WTC11 (cell line): ENCODE results near the gene ETV6. TPM values are rescaled to one million over a fixed set of nuclear protein-coding genes. Genes with fewer than 3 reads are reported as not detected.
A peak's percentile ranks its signal among the peaks of the same experiment; 100 is the strongest.

Experiments
- ATAC-seq: fragments of 200-7000 bp; cut with Tn5 transposase; 2 replicates; pipeline ENCODE4 v1.10.0; 2021; ENCODE audit warnings: mild to moderate bottlenecking, moderate library complexity
- CTCF ChIA-PET: fragments of 300-600 bp; sonication (Branson Sonifier 250); formaldehyde crosslinking; loops from one replicate; lab custom pipeline; 2021; ENCODE audit warnings: antibody characterized with exemption; lab: Charles Lee
- POLR2A ChIA-PET: fragments of 350-600 bp; sonication (Branson Sonifier 250); formaldehyde crosslinking; loops from one replicate; lab custom pipeline; 2021; ENCODE audit warnings: antibody characterized with exemption; lab: Charles Lee
- DNase-seq: peaks from one replicate; pipeline ENCODE4 v3.0.0; 2021; ENCODE audit warnings: low spot score
- H3K27ac Mint-ChIP-seq: 2 replicates; pipeline ENCODE4 v1.8.0; 2021; ENCODE audit warnings: mixed read lengths
- H3K27me3 Mint-ChIP-seq: 2 replicates; pipeline ENCODE4 v1.8.0; 2021; ENCODE audit warnings: low read depth, mild to moderate bottlenecking, moderate library complexity, mixed read lengths
- H3K36me3 Mint-ChIP-seq: 2 replicates; pipeline ENCODE4 v1.8.0; 2021; ENCODE audit warnings: mixed read lengths
- H3K4me1 Mint-ChIP-seq: 2 replicates; pipeline ENCODE4 v1.8.0; 2022; ENCODE audit warnings: mixed read lengths
- H3K4me3 Mint-ChIP-seq: 2 replicates; pipeline ENCODE4 v1.8.0; 2021; ENCODE audit warnings: mild to moderate bottlenecking, moderate library complexity, mixed read lengths
- H3K9me3 Mint-ChIP-seq: 2 replicates; pipeline ENCODE4 v1.8.0; 2021; ENCODE audit warnings: mixed read lengths
- CBFB ChIP-seq: sonication (generic); formaldehyde crosslinking; IDR thresholded peaks from 2 replicates; pipeline ENCODE4 v1.8.1; 2022; ENCODE audit warnings: mild to moderate bottlenecking, low read depth, missing genetic modification reagents
- CREB1 ChIP-seq: sonication (generic); formaldehyde crosslinking; IDR thresholded peaks from 2 replicates; pipeline ENCODE4 v1.8.0; 2023; ENCODE audit warnings: mild to moderate bottlenecking, missing genetic modification reagents
- E2F1 ChIP-seq: sonication (generic); formaldehyde crosslinking; IDR thresholded peaks from 2 replicates; pipeline ENCODE4 v1.8.0; 2022; ENCODE audit warnings: mild to moderate bottlenecking, missing genetic modification reagents
- GABPB1 ChIP-seq: sonication (generic); formaldehyde crosslinking; IDR thresholded peaks from 2 replicates; pipeline ENCODE4 v1.8.1; 2023; ENCODE audit warnings: mild to moderate bottlenecking, missing genetic modification reagents
- HMGA2 ChIP-seq: fragments of 250-450 bp; sonication (Bioruptor Pico); IDR thresholded peaks from 2 replicates; pipeline ENCODE4 v1.4.0; 2021; ENCODE audit warnings: mild to moderate bottlenecking, moderate library complexity
- KAT7 ChIP-seq: sonication (generic); formaldehyde crosslinking; IDR thresholded peaks from 2 replicates; pipeline ENCODE4 v1.8.1; 2023; ENCODE audit warnings: missing genetic modification reagents, mild to moderate bottlenecking, borderline replicate concordance
- MXD4 ChIP-seq: fragments of 250-450 bp; sonication (Bioruptor Pico); IDR thresholded peaks from 2 replicates; pipeline ENCODE4 v1.8.0; 2021; ENCODE audit warnings: mild to moderate bottlenecking, moderate library complexity, borderline replicate concordance
- NFATC4 ChIP-seq: fragments of 250-450 bp; sonication (Bioruptor Pico); IDR thresholded peaks from 2 replicates; pipeline ENCODE4 v1.9.0; 2021; ENCODE audit warnings: mild to moderate bottlenecking
- NR2C2 ChIP-seq: sonication (generic); formaldehyde crosslinking; IDR thresholded peaks from 2 replicates; pipeline ENCODE4 v1.8.0; 2022; ENCODE audit warnings: mild to moderate bottlenecking, missing genetic modification reagents
- NR3C1 ChIP-seq: sonication (generic); formaldehyde crosslinking; conservative IDR thresholded peaks from 2 replicates; pipeline ENCODE4 v1.8.1; 2023; ENCODE audit warnings: low read depth, mild to moderate bottlenecking, missing genetic modification reagents
- PRDM15 ChIP-seq: sonication (generic); formaldehyde crosslinking; IDR thresholded peaks from 2 replicates; pipeline ENCODE4 v1.8.0; 2022; ENCODE audit warnings: missing genetic modification reagents
- TCF7 ChIP-seq: sonication (generic); formaldehyde crosslinking; IDR thresholded peaks from 2 replicates; pipeline ENCODE4 v1.8.0; 2022; ENCODE audit warnings: mild to moderate bottlenecking, low read depth, missing genetic modification reagents, moderate library complexity
- ZNF219 ChIP-seq: sonication (generic); formaldehyde crosslinking; IDR thresholded peaks from 2 replicates; pipeline ENCODE4 v1.8.0; 2023; ENCODE audit warnings: missing genetic modification reagents, mild to moderate bottlenecking, borderline replicate concordance
- ZNF232 ChIP-seq: sonication (generic); formaldehyde crosslinking; IDR thresholded peaks from 2 replicates; pipeline ENCODE4 v1.8.0; 2022; ENCODE audit warnings: mild to moderate bottlenecking, missing genetic modification reagents
- ZNF512 ChIP-seq: sonication (generic); formaldehyde crosslinking; IDR thresholded peaks from 2 replicates; pipeline ENCODE4 v1.8.1; 2022; ENCODE audit warnings: missing genetic modification reagents, borderline replicate concordance
- total RNA-seq: library from RNA; stranded (reverse); gene quantifications from 3 replicates; pipeline ENCODE4 v1.2.3, GENCODE V29; 2021
- TF ChIP-seq, protein P1 (sequence below): fragments of 250-450 bp; sonication (Bioruptor Pico); IDR thresholded peaks from 2 replicates; pipeline ENCODE4 v2.1.2; 2022; ENCODE audit warnings: mild to moderate bottlenecking, moderate library complexity
- TF ChIP-seq, protein P2 (sequence below): sonication (generic); formaldehyde crosslinking; IDR thresholded peaks from 2 replicates; pipeline ENCODE4 v1.8.1; 2023; ENCODE audit warnings: mild to moderate bottlenecking, moderate library complexity, missing genetic modification reagents

ETV6 gene
- total RNA-seq, 1 experiment from 2014 or later = 23.5 TPM

GRCh38 chr12:11824736-11825135 lies 175.3 kb downstream of the ETV6 start:
- H3K27ac Mint-ChIP-seq = peak overlapping the region; percentile 39; the same call in 1 of the 2 replicates
- H3K36me3 Mint-ChIP-seq = peaks cover 4% of the 10 kb centered on the region; the same call in 1 of the 2 replicates
- no peak overlapping the region for H3K4me3 Mint-ChIP-seq
- no peak for DNase-seq
- TF ChIP-seq NFATC4 (CRISPR knock-in tag) (no peak), GABPB1 (CRISPR knock-in tag) (no peak), TCF7 (CRISPR knock-in tag) (no peak), CREB1 (CRISPR knock-in tag) (no peak), PRDM15 (CRISPR knock-in tag) (no peak), ZNF232 (CRISPR knock-in tag) (no peak), KAT7 (CRISPR knock-in tag) (no peak), E2F1 (CRISPR knock-in tag) (no peak), NR3C1 (CRISPR knock-in tag) (no peak), HMGA2 (CRISPR knock-in tag) (no peak), ZNF219 (CRISPR knock-in tag) (no peak), NR2C2 (no peak), MXD4 (CRISPR knock-in tag) (no peak), ZNF512 (no peak), CBFB (CRISPR knock-in tag) (no peak)
- TF ChIP-seq, protein P1, sequence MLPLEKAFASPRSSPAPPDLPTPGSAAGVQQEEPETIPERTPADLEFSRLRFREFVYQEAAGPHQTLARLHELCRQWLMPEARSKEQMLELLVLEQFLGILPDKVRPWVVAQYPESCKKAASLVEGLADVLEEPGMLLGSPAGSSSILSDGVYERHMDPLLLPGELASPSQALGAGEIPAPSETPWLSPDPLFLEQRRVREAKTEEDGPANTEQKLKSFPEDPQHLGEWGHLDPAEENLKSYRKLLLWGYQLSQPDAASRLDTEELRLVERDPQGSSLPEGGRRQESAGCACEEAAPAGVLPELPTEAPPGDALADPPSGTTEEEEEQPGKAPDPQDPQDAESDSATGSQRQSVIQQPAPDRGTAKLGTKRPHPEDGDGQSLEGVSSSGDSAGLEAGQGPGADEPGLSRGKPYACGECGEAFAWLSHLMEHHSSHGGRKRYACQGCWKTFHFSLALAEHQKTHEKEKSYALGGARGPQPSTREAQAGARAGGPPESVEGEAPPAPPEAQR (CRISPR knock-in tag) = no peak
- TF ChIP-seq, protein P2, sequence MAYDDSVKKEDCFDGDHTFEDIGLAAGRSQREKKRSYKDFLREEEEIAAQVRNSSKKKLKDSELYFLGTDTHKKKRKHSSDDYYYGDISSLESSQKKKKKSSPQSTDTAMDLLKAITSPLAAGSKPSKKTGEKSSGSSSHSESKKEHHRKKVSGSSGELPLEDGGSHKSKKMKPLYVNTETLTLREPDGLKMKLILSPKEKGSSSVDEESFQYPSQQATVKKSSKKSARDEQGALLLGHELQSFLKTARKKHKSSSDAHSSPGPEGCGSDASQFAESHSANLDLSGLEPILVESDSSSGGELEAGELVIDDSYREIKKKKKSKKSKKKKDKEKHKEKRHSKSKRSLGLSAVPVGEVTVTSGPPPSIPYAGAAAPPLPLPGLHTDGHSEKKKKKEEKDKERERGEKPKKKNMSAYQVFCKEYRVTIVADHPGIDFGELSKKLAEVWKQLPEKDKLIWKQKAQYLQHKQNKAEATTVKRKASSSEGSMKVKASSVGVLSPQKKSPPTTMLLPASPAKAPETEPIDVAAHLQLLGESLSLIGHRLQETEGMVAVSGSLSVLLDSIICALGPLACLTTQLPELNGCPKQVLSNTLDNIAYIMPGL (CRISPR knock-in tag) = no peak
- peaks cover 36% of the 10 kb centered on the region for H3K4me1 Mint-ChIP-seq
- CTCF ChIA-PET = interaction anchor here (0.6 kb wide), 1 partner anchor 111 kb away, joined by 3 read pairs; no protein-coding TSS in a partner anchor
- H3K9me3 Mint-ChIP-seq = peaks cover 3% of the 10 kb centered on the region; the same call in 1 of the 2 replicates
- POLR2A ChIA-PET = no interaction called here
- H3K27me3 Mint-ChIP-seq = no peaks in the 10 kb centered on the region
- no peak for ATAC-seq
